Adrenal gland (tissue), 12 donors: ENCODE results near the gene CC2D2A. TPM values are rescaled to one million over a fixed set of nuclear protein-coding genes. Genes with fewer than 3 reads are reported as not detected.
"Not testable (repeated sequence)": the region's sequence is repeated elsewhere in the genome, so short reads cannot be mapped to it uniquely, and the experiment has no call there.

Experiments used
- DNase-seq, 7 donors: peaks; one replicate each; pipeline ENCODE4 v3.0.0-alpha.2; 2019 to 2020
- H3K27ac ChIP-seq, 5 donors: fragments of 200-600 bp; sonication (generic) in 4 of 5; 1 replicate in 3 of 5; 2 replicates in 2 of 5; pipeline versions ENCODE4 v1.5.1 to v1.8.0; 2016 to 2020; ENCODE audit warnings: mild to moderate bottlenecking in 1 of 5
- H3K27me3 ChIP-seq: fragments of 200-600 bp; 2 replicates; pipeline ENCODE4 v1.8.0; 2021
- H3K36me3 ChIP-seq, 2 donors: fragments of 200-600 bp; replicated peaks in 1 of 2; 1 replicate in 1 of 2; 2 replicates in 1 of 2; pipeline versions ENCODE4 v1.5.1 to v1.8.0; 2018 to 2022
- H3K4me1 ChIP-seq, 2 donors: fragments of 200-600 bp; replicated peaks in 1 of 2; 1 replicate in 1 of 2; 2 replicates in 1 of 2; pipeline versions ENCODE4 v1.5.1 to v1.8.0; 2018 to 2021
- H3K4me3 ChIP-seq, 4 donors: fragments of 200-600 bp; sonication (generic) in 3 of 4; one replicate each; pipeline ENCODE4 v1.5.1; 2016 to 2018
- H3K9me3 ChIP-seq, 3 donors: fragments of 200-600 bp; sonication (generic) in 1 of 3; replicated peaks in 1 of 3; 1 replicate in 2 of 3; 2 replicates in 1 of 3; pipeline versions ENCODE4 v1.5.1 to v1.8.0; 2016 to 2021
- CTCF ChIP-seq, 6 experiments: fragments of 450-650 bp in 4 of 6; fragments of 200-600 bp in 2 of 6; sonication (generic) in 1 of 6; IDR thresholded peaks; 1 replicate in 5 of 6; 2 replicates in 1 of 6; pipeline versions ENCODE4 v1.5.1 to v1.8.0; 2016 to 2021; ENCODE audit warnings: antibody characterized with exemption in 6 of 6, mild to moderate bottlenecking in 2 of 6, moderate library complexity in 1 of 6
- POLR2A ChIP-seq, 2 donors: fragments of 450-650 bp; IDR thresholded peaks; one replicate each; pipeline ENCODE4 v1.6.1; 2017; ENCODE audit warnings: antibody characterized with exemption in 2 of 2, mild to moderate bottlenecking in 2 of 2, moderate library complexity in 1 of 2
- WGBS, 4 donors: extraction: QIAGEN DNeasy Blood & Tissue Kit in 2 of 4; methylation state at CpG; one replicate each; pipeline versions ENCODE4 v1.1.5 to v1.1.7; 2013 to 2017; 5-methylcytosine and 5-hydroxymethylcytosine counted together
- intact Hi-C, 2 donors: fragments of 100-400 bp; cut with DNase I; formaldehyde crosslinking; loops; one replicate each; pipeline versions ENCODE4 v1.14.1 to v1.15.0; 2022 to 2023
- polyA plus RNA-seq, 3 donors: library from polyadenylated mRNA; stranded (reverse); fragments of 200-250 nt in 2 of 3; fragments of 350-450 nt in 1 of 3; fragmentation: Illumina TruSeq in 1 of 3; extraction: RNeasy Lipid Tissue Mini Kit (QIAGEN cat#74804) in 1 of 3; gene quantifications; one replicate each; pipeline ENCODE4 v1.2.3, GENCODE V29; 2013 to 2014
- total RNA-seq, 9 donors: library from RNA; depleted of rRNA in 4 of 9; stranded (reverse); fragments of >200 nt in 4 of 9; fragments of 120-200 nt in 1 of 9; fragmentation: NEBNext Ultra II Directional in 1 of 9; extraction: Animal tissue kit (Norgen Biotek cat#: 25700) in 1 of 9; gene quantifications; one replicate each; pipeline versions ENCODE4 v1.1.0 to v1.2.4, GENCODE V29; 2013 to 2023
- donor health status: healthy with polysubstance abuse.
- donor health status: Bipolar disorder and iron deficiency.
- donor health status: DM: yes; HTN: yes; CAD: no.
- donor health status: DM: no; HTN: no; CAD: no.
- donor health status: DM: no; HTN: no; CAD: no.
- donor health status: DM: yes; HTN: yes; CAD: no.

CC2D2A gene
- total and polyA plus RNA-seq, 12 donors = 14.4 to 52.3 (median 20.9) TPM

DNA sequence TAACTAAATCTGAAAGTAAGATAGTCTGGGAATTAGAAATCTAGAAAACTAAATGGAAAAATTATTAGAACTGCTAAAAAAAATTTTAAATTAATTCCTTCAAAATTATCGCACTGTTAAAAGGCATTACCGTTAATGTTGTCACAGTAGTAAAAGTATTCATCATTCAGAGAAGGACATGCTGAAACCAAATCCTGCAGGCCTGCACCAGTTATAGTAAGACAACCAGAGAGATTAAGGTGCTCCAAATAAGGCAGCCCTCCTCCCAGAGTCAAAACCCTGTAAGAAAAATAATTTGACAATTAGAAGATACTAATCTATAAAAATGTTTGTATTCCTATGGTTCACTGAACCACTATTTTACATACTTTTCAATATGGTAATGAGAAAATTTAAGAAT, 142.5 kb downstream of the CC2D2A start:
- H3K27ac ChIP-seq = no peak overlapping the region
- intact Hi-C loops = no loop called here
- no peaks in the 10 kb centered on the region for H3K9me3 ChIP-seq
- DNase-seq = no peak
- peaks cover 0 to 8% of the 10 kb centered on the region in 2 donors for H3K4me1 ChIP-seq
- H3K4me3 ChIP-seq = no peak overlapping the region
- H3K27me3 ChIP-seq = no peaks in the 10 kb centered on the region
- no peak for TF ChIP-seq CTCF (IDR thresholded peaks at IDR 0.05)
- no peak for TF ChIP-seq POLR2A (IDR thresholded peaks at IDR 0.05)
- H3K36me3 ChIP-seq = peaks cover 0 to 3% of the 10 kb centered on the region in 2 donors
- WGBS, 4 donors = 93 to 97% (median 95%) methylated on average over 2 of the region's 2 CpGs

GRCh38 chr4:15614891-15615290, 145.2 kb downstream of the CC2D2A start:
- H3K27ac ChIP-seq, H3K36me3 ChIP-seq, H3K4me3 ChIP-seq, H3K4me1 ChIP-seq, H3K27me3 ChIP-seq, DNase-seq, intact Hi-C loops, H3K9me3 ChIP-seq: not testable (repeated sequence)
- WGBS, 4 donors = 96 to 100% (median 99%) methylated on average over 5 to 24 of the region's 24 CpGs; no CpG with 5 or more reads in 1 of the 4 donors

- H3K4me1 ChIP-seq = peaks cover 0 to 13% of the 10 kb centered on the region in 2 donors
- H3K27me3 ChIP-seq, H3K27ac ChIP-seq, H3K36me3 ChIP-seq, DNase-seq, H3K4me3 ChIP-seq, H3K9me3 ChIP-seq, intact Hi-C loops: not testable (repeated sequence)
- 97 to 99% (median 99%) methylated on average over 5 of the region's 5 CpGs for WGBS, 4 donors
Measured at GRCh38 chr4:15617407-15617806, 147.7 kb downstream of the CC2D2A start.

DNA sequence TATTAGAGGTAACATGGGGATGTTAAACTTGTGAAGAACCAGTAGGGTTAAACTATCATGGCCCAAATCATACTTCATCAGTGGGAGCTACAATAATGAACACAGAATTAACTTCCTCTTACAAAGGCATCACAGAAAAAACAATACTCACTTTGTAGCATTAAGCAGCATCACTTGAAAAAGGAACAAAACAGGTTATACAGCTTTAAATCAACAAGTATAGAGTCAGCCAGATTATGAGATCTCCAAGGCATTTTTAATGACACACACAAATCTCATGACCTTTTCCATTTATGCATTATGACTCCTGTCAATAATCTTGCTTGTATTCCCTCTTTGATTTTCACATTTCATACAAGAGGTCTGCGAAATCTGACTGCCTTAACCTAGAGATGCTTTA, 167.1 kb downstream of the CC2D2A start:
- H3K36me3 ChIP-seq = peaks cover 0 to 63% of the 10 kb centered on the region in 2 donors
- H3K27ac ChIP-seq = no peak overlapping the region
- H3K27me3 ChIP-seq = no peaks in the 10 kb centered on the region
- 94 to 96% (median 95%) methylated on average over 1 of the region's 1 CpG for WGBS, 4 donors
- DNase-seq = no peak
- no peak overlapping the region for H3K4me3 ChIP-seq
- intact Hi-C loops = no loop called here
- peaks cover 0 to 5% (median 0%) of the 10 kb centered on the region in 3 donors for H3K9me3 ChIP-seq
- TF ChIP-seq CTCF (IDR thresholded peaks at IDR 0.05) (no peak), POLR2A (IDR thresholded peaks at IDR 0.05) (no peak)
- peaks cover 0 to 7% of the 10 kb centered on the region in 2 donors for H3K4me1 ChIP-seq

DNA sequence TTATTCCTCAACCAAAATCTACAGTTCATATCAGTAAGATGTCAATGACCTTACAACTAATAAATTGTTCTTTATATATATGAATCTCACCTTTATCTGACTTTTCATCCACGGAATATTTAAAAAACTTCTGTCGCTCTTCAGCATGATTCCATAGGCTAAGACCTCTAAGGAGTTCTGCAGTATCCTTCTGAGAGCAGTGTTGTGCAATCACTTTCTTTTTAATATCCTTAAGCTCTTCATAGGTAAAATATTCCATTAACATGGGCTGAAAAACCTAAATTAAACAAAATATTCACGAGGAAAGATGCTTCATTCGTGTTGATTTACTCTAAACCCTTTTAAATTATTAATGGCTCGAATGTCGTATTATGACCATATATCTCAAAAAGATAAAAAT, 168.7 kb downstream of the CC2D2A start:
- intact Hi-C loops = no loop called here

More for the DNA sequence above, 168.7 kb downstream of the CC2D2A start:
- DNase-seq = no peak
- peaks cover 0 to 57% of the 10 kb centered on the region in 2 donors for H3K36me3 ChIP-seq
- H3K27ac ChIP-seq = no peak overlapping the region
- TF ChIP-seq POLR2A (IDR thresholded peaks at IDR 0.05) (no peak), CTCF (IDR thresholded peaks at IDR 0.05) (no peak)
- no peaks in the 10 kb centered on the region for H3K27me3 ChIP-seq
- WGBS, 4 donors = 90 to 95% (median 93%) methylated on average over 6 of the region's 6 CpGs
- H3K4me3 ChIP-seq = no peak overlapping the region
- peaks cover 0 to 5% (median 0%) of the 10 kb centered on the region in 3 donors for H3K9me3 ChIP-seq
- peaks cover 0 to 11% of the 10 kb centered on the region in 2 donors for H3K4me1 ChIP-seq
